CD8-positive, alpha-beta memory T cell (primary cell): ENCODE measurements around the gene SHE. TPM values are rescaled to one million over a fixed set of nuclear protein-coding genes. Genes with fewer than 3 reads are reported as not detected.

ENCODE experiments used
- CTCF ChIA-PET: fragments of 350-600 bp; sonication (Branson Sonifier 250); formaldehyde crosslinking; loops from one replicate; lab custom pipeline; 2021; ENCODE audit warnings: antibody characterized with exemption; lab: Charles Lee
- POLR2A ChIA-PET: fragments of 350-600 bp; sonication (Branson Sonifier 250); formaldehyde crosslinking; loops from one replicate; lab custom pipeline; 2021; ENCODE audit warnings: antibody characterized with exemption; lab: Charles Lee
- DNase-seq, 5 donors: peaks; one replicate each; pipeline versions ENCODE4 v3.0.0 to v3.0.0-alpha.2; 2020 to 2022; ENCODE audit warnings: mixed read lengths in 1 of 5
- H3K27ac ChIP-seq: one replicate; pipeline ENCODE4 v1.7.0; 2013; ENCODE audit warnings: low read depth, mild to moderate bottlenecking, low read length, moderate library complexity
- H3K27me3 ChIP-seq: 2 replicates; pipeline ENCODE4 v1.7.0; 2013; ENCODE audit warnings: low read length, mild to moderate bottlenecking; ENCODE audit not compliant: insufficient read depth, poor library complexity, severe bottlenecking
- H3K36me3 ChIP-seq: 2 replicates; pipeline ENCODE4 v1.7.0; 2013; ENCODE audit warnings: mild to moderate bottlenecking, low read length, moderate library complexity; ENCODE audit not compliant: insufficient read depth
- H3K4me1 ChIP-seq: 2 replicates; pipeline ENCODE4 v1.7.0; 2013; ENCODE audit warnings: mild to moderate bottlenecking, low read length, moderate library complexity; ENCODE audit not compliant: insufficient read depth
- H3K4me3 ChIP-seq: 2 replicates; pipeline ENCODE4 v1.7.0; 2013; ENCODE audit warnings: mild to moderate bottlenecking, low read length
- H3K9me3 ChIP-seq: 2 replicates; pipeline ENCODE4 v1.7.0; 2013; ENCODE audit warnings: mild to moderate bottlenecking, low read length
- H3K27ac Mint-ChIP-seq, 8 donors: one replicate each; pipeline ENCODE4 v1.8.0; 2020 to 2021; ENCODE audit warnings: mixed read lengths in 8 of 8, mild to moderate bottlenecking in 6 of 8, inconsistent platforms in 3 of 8, moderate library complexity in 3 of 8
- H3K27me3 Mint-ChIP-seq, 2 donors: one replicate each; pipeline ENCODE4 v1.8.0; 2020 to 2021; ENCODE audit warnings: mixed read lengths in 2 of 2, mild to moderate bottlenecking in 1 of 2, moderate library complexity in 1 of 2
- H3K36me3 Mint-ChIP-seq, 3 donors: one replicate each; pipeline ENCODE4 v1.8.0; 2020 to 2021; ENCODE audit warnings: mixed read lengths in 3 of 3, inconsistent platforms in 1 of 3, mild to moderate bottlenecking in 1 of 3
- H3K4me1 Mint-ChIP-seq, 3 donors: one replicate each; pipeline ENCODE4 v1.8.0; 2020 to 2021; ENCODE audit warnings: mixed read lengths in 3 of 3, inconsistent platforms in 1 of 3, mild to moderate bottlenecking in 1 of 3
- H3K4me3 Mint-ChIP-seq, 7 donors: one replicate each; pipeline ENCODE4 v1.8.0; 2020 to 2021; ENCODE audit warnings: mixed read lengths in 7 of 7, mild to moderate bottlenecking in 6 of 7, moderate library complexity in 4 of 7, inconsistent platforms in 2 of 7
- H3K9me3 Mint-ChIP-seq, 5 donors: one replicate each; pipeline ENCODE4 v1.8.0; 2020 to 2022; ENCODE audit warnings: mixed read lengths in 5 of 5, mild to moderate bottlenecking in 3 of 5, moderate library complexity in 2 of 5, inconsistent platforms in 1 of 5
- polyA plus RNA-seq: library from polyadenylated mRNA; unstranded; fragments of 300-500 nt; fragmentation: Illumina TruSeq; gene quantifications from one replicate; pipeline ENCODE4 v1.2.3, GENCODE V29; 2021
- total RNA-seq, 2 experiments: library from RNA; stranded (reverse); gene quantifications; one replicate each; pipeline ENCODE4 v1.2.3, GENCODE V29; 2021

SHE gene
- total and polyA plus RNA-seq, 3 experiments from 2014 or later = not detected

GRCh38 chr1:154453574-154454352 is 48.4 kb downstream of the SHE start:
- H3K4me1 ChIP-seq = peaks cover 4% of the 10 kb centered on the region
- H3K36me3 Mint-ChIP-seq = peaks cover 0 to 40% (median 16%) of the 10 kb centered on the region in 3 donors
- H3K4me3 ChIP-seq = no peak overlapping the region
- ChIA-PET POLR2A (no interaction called here), CTCF (no interaction called here)
- no peak overlapping the region for H3K4me3 Mint-ChIP-seq
- H3K27ac ChIP-seq = no peak overlapping the region
- H3K9me3 Mint-ChIP-seq = no peaks in the 10 kb centered on the region
- H3K4me1 Mint-ChIP-seq = peaks cover 3 to 11% (median 10%) of the 10 kb centered on the region in 3 donors
- no peaks in the 10 kb centered on the region for H3K9me3 ChIP-seq
- H3K36me3 ChIP-seq = peaks cover 6% of the 10 kb centered on the region
- no peak for DNase-seq
- H3K27me3 ChIP-seq = no peaks in the 10 kb centered on the region
- peak overlapping the region in 4 of 8 donors; percentile 30 to 94 (median 56) for H3K27ac Mint-ChIP-seq
- peaks cover 0 to 4% of the 10 kb centered on the region in 2 donors for H3K27me3 Mint-ChIP-seq

DNA sequence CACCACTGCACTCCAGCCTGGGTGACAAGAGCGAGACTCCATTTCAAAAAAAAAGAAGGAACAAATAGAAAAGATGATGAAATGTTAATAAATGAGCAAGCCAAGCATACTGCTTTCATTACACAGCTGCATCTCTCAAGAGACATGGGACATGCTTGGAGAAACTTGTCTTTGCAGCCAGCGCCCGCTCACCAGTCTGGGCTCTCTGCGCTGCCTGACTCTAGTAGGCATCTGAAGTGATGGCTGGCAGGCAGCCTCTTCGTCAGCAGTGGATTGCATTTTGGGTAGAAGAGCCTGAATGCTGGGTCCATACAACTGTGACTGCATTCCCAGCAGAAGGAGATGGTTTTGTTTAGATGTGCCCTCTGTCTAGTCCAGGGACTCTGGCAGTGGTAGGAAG is 49.1 kb downstream of the SHE start:
- Histone ChIP-seq H3K27ac (no peak overlapping the region), H3K36me3 (peaks cover 6% of the 10 kb centered on the region), H3K9me3 (no peaks in the 10 kb centered on the region), H3K4me3 (no peak overlapping the region), H3K4me1 (peaks cover 4% of the 10 kb centered on the region), H3K27me3 (no peaks in the 10 kb centered on the region)
- Mint-ChIP-seq H3K4me1 (peaks cover 3 to 11% (median 10%) of the 10 kb centered on the region in 3 donors), H3K9me3 (no peaks in the 10 kb centered on the region), H3K36me3 (peaks cover 0 to 45% (median 16%) of the 10 kb centered on the region in 3 donors), H3K27ac (no peak overlapping the region), H3K27me3 (peaks cover 0 to 4% of the 10 kb centered on the region in 2 donors), H3K4me3 (no peak overlapping the region)
- CTCF ChIA-PET = no interaction called here
- DNase-seq = no peak
- POLR2A ChIA-PET = no interaction called here

- Mint-ChIP-seq H3K36me3 (peaks cover 0 to 33% (median 13%) of the 10 kb centered on the region in 3 donors), H3K4me1 (peaks cover 10 to 24% (median 21%) of the 10 kb centered on the region in 3 donors), H3K27me3 (peaks cover 0 to 4% of the 10 kb centered on the region in 2 donors), H3K9me3 (no peaks in the 10 kb centered on the region), H3K4me3 (no peak overlapping the region), H3K27ac (no peak overlapping the region)
- CTCF ChIA-PET = no interaction called here
- peaks cover 26% of the 10 kb centered on the region for H3K4me1 ChIP-seq
- no peaks in the 10 kb centered on the region for H3K9me3 ChIP-seq
- POLR2A ChIA-PET = interaction anchor here (0.5 kb wide), 1 partner anchor 642 kb away, joined by 4 read pairs; no protein-coding TSS in a partner anchor
- no peak overlapping the region for H3K4me3 ChIP-seq
- no peaks in the 10 kb centered on the region for H3K27me3 ChIP-seq
- H3K27ac ChIP-seq = no peak overlapping the region
- peaks cover 10% of the 10 kb centered on the region for H3K36me3 ChIP-seq
- DNase-seq = no peak
These were observed 53.8 kb downstream of the SHE start for GRCh38 chr1:154448331-154448811.

- Histone ChIP-seq H3K27ac (no peak overlapping the region), H3K4me3 (no peak overlapping the region), H3K4me1 (peaks cover 38% of the 10 kb centered on the region), H3K36me3 (peaks cover 10% of the 10 kb centered on the region), H3K27me3 (no peaks in the 10 kb centered on the region), H3K9me3 (no peaks in the 10 kb centered on the region)
- H3K4me3 Mint-ChIP-seq = no peak overlapping the region
- no peak overlapping the region for H3K27ac Mint-ChIP-seq
- CTCF ChIA-PET = no interaction called here
- H3K27me3 Mint-ChIP-seq = peaks cover 0 to 1% of the 10 kb centered on the region in 2 donors
- DNase-seq = no peak
- peaks cover 0 to 28% (median 11%) of the 10 kb centered on the region in 3 donors for H3K36me3 Mint-ChIP-seq
- POLR2A ChIA-PET = no interaction called here
- peaks cover 16 to 30% (median 27%) of the 10 kb centered on the region in 3 donors for H3K4me1 Mint-ChIP-seq
- H3K9me3 Mint-ChIP-seq = no peaks in the 10 kb centered on the region
These were observed 55.4 kb downstream of the SHE start for GRCh38 chr1:154446789-154447188.

DNA sequence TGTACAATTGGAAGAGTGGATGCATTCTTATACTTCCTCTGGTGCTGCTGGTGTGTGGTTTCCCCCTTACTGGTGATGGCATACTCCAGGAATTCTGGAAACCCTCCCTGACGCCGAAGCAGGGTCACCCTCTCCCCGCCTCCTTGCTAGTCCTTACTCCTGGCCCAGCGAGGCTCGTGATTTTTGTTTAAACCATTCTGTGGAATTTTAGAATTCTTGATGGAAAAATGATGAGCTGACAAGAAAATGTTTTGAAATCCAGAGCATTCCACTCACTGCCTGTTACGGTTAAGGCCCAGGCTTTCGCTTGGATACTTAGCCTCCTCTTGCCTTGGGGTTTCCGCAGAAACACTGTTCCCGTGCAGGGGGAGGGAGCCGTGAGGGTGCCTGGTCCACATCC is 55.9 kb downstream of the SHE start:
- no peak overlapping the region for H3K4me3 ChIP-seq
- peaks cover 10% of the 10 kb centered on the region for H3K36me3 ChIP-seq
- Mint-ChIP-seq H3K4me1 (peaks cover 16 to 35% (median 28%) of the 10 kb centered on the region in 3 donors), H3K4me3 (peak overlapping the region in 1 of 7 donors; percentile 18), H3K9me3 (no peaks in the 10 kb centered on the region), H3K27ac (peak overlapping the region in 2 of 8 donors; percentile 51 to 66), H3K36me3 (peaks cover 0 to 26% (median 13%) of the 10 kb centered on the region in 3 donors), H3K27me3 (peaks cover 0 to 1% of the 10 kb centered on the region in 2 donors)
- no peaks in the 10 kb centered on the region for H3K27me3 ChIP-seq
- H3K9me3 ChIP-seq = no peaks in the 10 kb centered on the region
- no peak for DNase-seq
- POLR2A ChIA-PET = no interaction called here
- CTCF ChIA-PET = no interaction called here
- peaks cover 43% of the 10 kb centered on the region for H3K4me1 ChIP-seq
- H3K27ac ChIP-seq = no peak overlapping the region

GRCh38 chr1:154445040-154445472 is 57.2 kb downstream of the SHE start:
- peaks cover 0 to 1% of the 10 kb centered on the region in 2 donors for H3K27me3 Mint-ChIP-seq
- peaks cover 20 to 45% (median 28%) of the 10 kb centered on the region in 3 donors for H3K4me1 Mint-ChIP-seq
- ChIA-PET POLR2A (no interaction called here), CTCF (no interaction called here)
- H3K36me3 Mint-ChIP-seq = peaks cover 0 to 26% (median 15%) of the 10 kb centered on the region in 3 donors
- Histone ChIP-seq H3K36me3 (peaks cover 10% of the 10 kb centered on the region), H3K9me3 (no peaks in the 10 kb centered on the region), H3K27ac (no peak overlapping the region), H3K4me3 (no peak overlapping the region), H3K4me1 (peaks cover 56% of the 10 kb centered on the region), H3K27me3 (no peaks in the 10 kb centered on the region)
- H3K27ac Mint-ChIP-seq = peak overlapping the region in 6 of 8 donors; percentile 8 to 73 (median 53)
- no peaks in the 10 kb centered on the region for H3K9me3 Mint-ChIP-seq
- no peak for DNase-seq
- peak overlapping the region in 5 of 7 donors; percentile 11 to 54 (median 20) for H3K4me3 Mint-ChIP-seq

GRCh38 chr1:154443274-154444013 is 58.8 kb downstream of the SHE start:
- no peaks in the 10 kb centered on the region for H3K9me3 Mint-ChIP-seq
- H3K4me3 ChIP-seq = no peak overlapping the region
- H3K4me1 ChIP-seq = peaks cover 68% of the 10 kb centered on the region
- no peaks in the 10 kb centered on the region for H3K27me3 ChIP-seq
- no peak overlapping the region for H3K4me3 Mint-ChIP-seq
- ChIA-PET CTCF (no interaction called here), POLR2A (no interaction called here)
- H3K27ac Mint-ChIP-seq = no peak overlapping the region
- no peak for DNase-seq
- peaks cover 4% of the 10 kb centered on the region for H3K36me3 ChIP-seq
- no peak overlapping the region for H3K27ac ChIP-seq
- peaks cover 29 to 59% (median 36%) of the 10 kb centered on the region in 3 donors for H3K4me1 Mint-ChIP-seq
- H3K36me3 Mint-ChIP-seq = peaks cover 0 to 20% (median 16%) of the 10 kb centered on the region in 3 donors
- no peaks in the 10 kb centered on the region for H3K9me3 ChIP-seq
- H3K27me3 Mint-ChIP-seq = peaks cover 0 to 1% of the 10 kb centered on the region in 2 donors
